Epithelial cell of proximal tubule (primary cell): ENCODE measurements around the gene STRADB. TPM values are rescaled to one million over a fixed set of nuclear protein-coding genes. Genes with fewer than 3 reads are reported as not detected.

Experiments
- DNase-seq: peaks from one replicate; pipeline ENCODE4 v3.0.0-alpha.2; 2011; ENCODE audit warnings: low read depth
- H3K4me3 ChIP-seq: 2 replicates; pipeline ENCODE4 v1.5.1; 2011; ENCODE audit warnings: low read depth, mild to moderate bottlenecking, low read length
- CTCF ChIP-seq: conservative IDR thresholded peaks from 2 replicates; pipeline ENCODE4 v1.5.1; 2012; ENCODE audit warnings: low read depth, mild to moderate bottlenecking, low read length
- total RNA-seq: library from RNA; depleted of rRNA; stranded (reverse); fragments of >200 nt; gene quantifications from 2 replicates; pipeline ENCODE4 v1.2.3, GENCODE V29; 2015

STRADB gene
- total RNA-seq, 1 donor from 2014 or later, result 27.8 TPM

GRCh38 chr2:201484805-201485204 is 33.3 kb downstream of the STRADB start:
- TF ChIP-seq CTCF, result no peak
- H3K4me3 ChIP-seq, result no peak overlapping the region
- DNase-seq, result no peak

GRCh38 chr2:201490291-201490690 is 38.8 kb downstream of the STRADB start:
- DNase-seq, result no peak
- TF ChIP-seq CTCF, result no peak
- no peak overlapping the region for H3K4me3 ChIP-seq

- no peak overlapping the region for H3K4me3 ChIP-seq
- no peak for TF ChIP-seq CTCF
- DNase-seq, result no peak
Measured at GRCh38 chr2:201496785-201497184, 45.2 kb downstream of the STRADB start.

GRCh38 chr2:201500534-201500933 is 49.0 kb downstream of the STRADB start:
- no peak for DNase-seq
- H3K4me3 ChIP-seq, result no peak overlapping the region
- no peak for TF ChIP-seq CTCF

GRCh38 chr2:201502713-201503112 is 51.2 kb downstream of the STRADB start:
- H3K4me3 ChIP-seq, result no peak overlapping the region
- no peak for DNase-seq
- no peak for TF ChIP-seq CTCF

- H3K4me3 ChIP-seq, result no peak overlapping the region
- DNase-seq, result no peak
- no peak for TF ChIP-seq CTCF
Measured at GRCh38 chr2:201507725-201508124, 56.2 kb downstream of the STRADB start.

- no peak for DNase-seq
- no peak for TF ChIP-seq CTCF
- H3K4me3 ChIP-seq, result no peak overlapping the region
Measured at GRCh38 chr2:201513271-201513670, 61.7 kb downstream of the STRADB start.
